GM19025 (cell line): ENCODE measurements around the gene DPH1.
"Not testable (repeated sequence)": the region's sequence is repeated elsewhere in the genome, so short reads cannot be mapped to it uniquely, and the experiment has no call there.

Experiments used
- ATAC-seq: cut with Tn5 transposase; IDR thresholded peaks from one replicate; pipeline ENCODE4 v1.9.1; 2021; ENCODE audit warnings: mild to moderate bottlenecking, low read depth, moderate library complexity; ENCODE audit not compliant: unreplicated experiment

DPH1 gene

GRCh38 chr17:2004435-2004952, 25.5 kb upstream of the DPH1 start:
- ATAC-seq: no peak

DNA sequence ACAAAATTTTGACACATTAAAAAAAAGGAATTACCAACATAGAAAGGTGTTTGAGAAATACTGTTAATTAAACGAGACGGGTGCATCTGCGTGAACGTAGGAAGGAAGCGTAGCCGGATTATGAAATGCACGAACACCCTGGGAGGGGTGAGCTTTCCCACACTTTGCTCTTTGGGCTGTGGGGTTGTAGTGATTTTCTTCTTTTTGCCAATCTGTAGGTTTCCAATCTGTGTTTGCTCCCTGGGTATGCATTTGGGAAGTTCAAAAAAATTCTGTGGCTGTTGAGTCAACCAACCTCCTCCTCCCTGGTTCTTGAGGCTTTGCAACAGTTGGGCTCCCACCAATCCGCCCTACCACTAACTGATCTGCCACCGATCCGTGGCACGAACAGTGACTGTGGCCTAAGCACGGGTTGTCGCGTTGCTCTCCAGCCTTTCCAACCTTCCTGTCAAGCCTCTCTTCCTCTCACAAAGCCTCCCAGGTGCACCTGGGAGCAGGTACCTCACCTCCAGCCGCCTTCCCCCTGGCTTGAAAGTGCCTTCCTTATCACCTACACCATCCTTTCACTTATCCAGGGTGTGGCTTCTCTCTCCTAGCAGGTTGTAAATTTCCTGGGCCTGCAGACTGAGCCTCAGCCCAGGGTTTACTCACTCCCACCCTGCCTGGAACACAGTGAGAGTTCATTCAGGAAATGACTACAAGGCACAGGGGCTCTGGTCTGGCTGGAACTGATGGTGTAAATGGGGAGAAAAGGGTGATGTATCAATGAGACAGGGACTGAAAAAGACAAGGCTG, 21.4 kb upstream of the DPH1 start:
- no peak for ATAC-seq

- ATAC-seq: no peak
These were observed 20.2 kb upstream of the DPH1 start for GRCh38 chr17:2009737-2010136.

DNA sequence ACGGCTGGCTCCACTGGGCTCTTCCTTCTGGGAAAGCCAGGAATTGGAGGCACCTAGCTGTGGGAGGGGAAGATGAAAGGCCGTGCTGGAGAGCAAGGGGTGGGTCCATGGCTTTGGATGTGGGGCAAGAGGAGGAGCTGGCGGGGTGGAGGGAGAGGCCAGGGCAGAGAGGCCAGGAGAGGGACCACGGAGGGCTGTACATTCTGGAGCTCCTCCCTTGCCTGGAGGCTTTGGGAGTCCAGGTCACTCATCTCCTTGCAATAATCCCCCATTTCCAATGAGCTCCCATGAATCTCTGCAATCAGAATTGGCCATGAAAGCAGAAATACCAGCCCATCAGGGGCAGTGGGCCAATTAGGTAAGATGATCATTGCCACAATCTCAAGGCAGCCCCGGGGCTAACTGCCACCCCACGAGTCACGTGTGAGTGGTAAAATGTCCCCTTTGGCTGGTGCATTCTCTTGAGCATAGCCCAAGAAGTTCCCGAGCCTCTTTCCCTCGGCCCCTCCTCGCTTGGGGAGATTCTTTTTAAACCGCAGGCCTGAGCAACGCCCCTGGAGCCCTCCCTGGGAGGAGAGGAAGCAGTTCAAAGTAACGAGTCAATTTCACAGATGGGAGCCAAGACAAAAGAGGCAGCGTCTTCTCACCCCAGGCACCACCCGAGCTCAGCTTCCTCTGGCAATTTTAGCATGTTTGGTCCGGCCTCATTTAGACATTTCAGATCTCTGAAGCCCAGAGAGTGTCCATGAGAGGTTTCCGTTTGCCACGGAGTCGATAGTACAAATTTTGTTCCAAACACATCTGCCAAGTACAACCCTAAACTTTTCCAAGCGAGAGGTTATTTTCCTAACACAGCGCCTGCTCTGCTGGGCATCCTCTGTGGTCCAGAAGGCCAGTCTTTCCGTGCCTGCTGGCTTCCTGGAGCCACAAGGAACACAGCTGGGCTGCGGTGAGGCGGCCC, 18.3 kb upstream of the DPH1 start:
- no peak for ATAC-seq

DNA sequence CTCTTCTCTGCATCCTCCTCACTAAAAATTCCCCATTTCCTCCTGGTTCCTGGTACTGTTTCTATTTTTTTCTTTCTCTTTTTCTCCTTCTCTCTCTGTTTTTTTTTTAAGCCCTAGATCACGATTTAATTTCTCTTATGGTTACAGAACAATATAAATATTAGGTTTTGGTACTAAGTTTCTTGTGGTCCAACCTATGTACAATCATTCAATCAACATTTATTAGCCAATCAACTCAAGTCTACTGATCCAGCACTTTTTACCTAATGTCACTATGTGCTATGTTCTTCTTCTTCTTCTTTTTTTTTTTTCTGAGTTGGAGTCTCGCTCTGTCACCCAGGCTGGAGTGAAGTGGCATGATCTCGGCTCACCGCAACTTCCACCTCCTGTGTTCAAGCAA, 17.5 kb upstream of the DPH1 start:
- ATAC-seq: no peak

GRCh38 chr17:2013220-2013993, 16.5 kb upstream of the DPH1 start:
- not testable (repeated sequence) for ATAC-seq

GRCh38 chr17:2013994-2014317, 16.0 kb upstream of the DPH1 start:
- no peak for ATAC-seq

- ATAC-seq: no peak
These were observed 14.6 kb upstream of the DPH1 start for GRCh38 chr17:2015314-2015713.

DNA sequence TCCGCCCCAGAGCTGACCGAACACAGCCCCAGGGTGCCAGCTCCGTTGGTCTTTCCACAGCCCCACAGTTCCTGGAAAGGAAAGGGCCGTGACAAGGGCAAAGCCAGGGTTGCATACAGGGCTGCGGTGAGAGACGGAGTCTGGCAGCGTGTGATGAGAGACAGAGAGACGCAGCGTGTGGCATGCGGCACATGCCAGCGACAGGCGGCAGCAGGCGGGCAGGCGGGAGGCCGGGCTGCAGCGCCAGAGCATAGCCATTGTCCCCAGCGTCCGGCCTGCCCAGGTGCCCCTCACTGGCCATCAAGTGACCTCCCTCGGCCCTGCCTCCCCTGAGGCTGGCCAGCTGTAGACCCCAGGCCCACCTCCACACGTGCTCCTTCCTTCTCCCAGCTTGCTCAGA, 13.5 kb upstream of the DPH1 start:
- ATAC-seq: no peak

DNA sequence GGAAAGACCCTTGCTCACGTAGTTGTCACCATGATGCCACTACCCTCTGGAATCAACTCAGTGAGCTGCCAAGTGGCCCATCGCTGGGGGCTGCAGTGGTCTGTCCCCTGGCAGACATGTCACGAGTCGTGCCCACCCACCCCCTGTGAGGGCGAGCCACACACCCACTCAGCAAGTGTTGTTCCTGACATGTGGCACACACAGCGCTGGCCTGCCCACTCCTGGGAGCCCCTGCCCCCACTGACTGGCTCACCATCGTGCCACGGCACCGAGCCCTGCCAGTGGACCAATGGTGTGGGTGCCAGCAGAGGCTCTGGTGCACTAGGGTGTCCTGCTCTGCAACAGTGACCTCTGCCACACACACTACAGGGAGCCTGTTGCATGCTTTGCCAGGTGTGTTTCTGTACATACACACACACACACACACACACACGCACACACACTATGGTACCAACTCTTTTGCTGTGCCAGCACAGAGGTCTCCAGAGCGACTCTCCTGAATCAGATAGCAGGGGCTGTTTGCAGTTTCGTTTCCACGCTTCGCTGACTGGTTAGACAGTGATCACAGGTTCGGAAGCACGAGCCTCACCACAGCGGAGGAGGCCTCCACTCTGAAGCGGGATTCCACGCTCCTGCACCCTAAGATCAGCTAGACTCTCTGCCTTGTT, 12.5 kb upstream of the DPH1 start:
- ATAC-seq: no peak

- ATAC-seq: no peak
These were observed 11.0 kb upstream of the DPH1 start for GRCh38 chr17:2018716-2019510.

DNA sequence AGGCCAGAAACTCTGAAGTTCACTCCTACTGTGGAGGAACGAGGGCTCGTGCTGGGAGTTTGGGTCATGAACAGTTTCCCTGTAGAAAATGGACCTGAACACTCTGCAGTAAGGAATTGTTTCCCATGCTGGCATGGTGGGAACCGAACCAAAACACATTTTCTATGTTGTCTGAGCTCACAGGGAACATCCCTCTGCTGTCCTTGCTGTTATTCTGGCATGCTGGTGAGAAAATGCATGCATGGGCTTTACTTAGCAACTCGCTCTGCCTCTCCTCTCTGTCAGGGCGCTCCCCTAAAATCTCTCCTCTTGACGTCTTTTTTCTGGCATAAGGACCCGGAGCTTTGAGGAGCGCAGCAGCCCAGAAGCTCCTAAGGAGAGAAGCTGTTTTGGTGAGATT, 10.2 kb upstream of the DPH1 start:
- ATAC-seq: no peak

- no peak for ATAC-seq
These were observed 9.2 kb upstream of the DPH1 start for GRCh38 chr17:2020721-2021120.

GRCh38 chr17:2022647-2023240, 7.2 kb upstream of the DPH1 start:
- ATAC-seq: no peak

DNA sequence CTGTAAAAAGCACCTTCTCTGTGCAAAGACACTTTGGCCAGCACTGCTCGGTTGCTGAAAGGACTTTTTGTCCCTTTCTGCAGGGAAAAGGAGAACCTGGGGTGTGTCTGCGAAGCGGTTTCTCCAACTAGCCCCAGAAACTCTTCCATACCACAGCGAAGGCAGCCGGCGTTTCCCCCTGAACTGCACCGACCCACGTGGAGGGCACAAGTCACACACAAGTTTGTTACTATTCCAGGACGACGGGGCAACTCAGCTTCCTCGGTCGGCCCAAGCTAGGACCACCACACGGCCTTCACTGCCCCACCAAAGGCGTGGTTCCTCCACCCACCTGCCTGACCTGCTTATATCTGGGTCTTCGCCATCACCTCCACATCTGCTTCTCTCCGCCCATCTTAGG, 6.7 kb upstream of the DPH1 start:
- ATAC-seq: no peak

DNA sequence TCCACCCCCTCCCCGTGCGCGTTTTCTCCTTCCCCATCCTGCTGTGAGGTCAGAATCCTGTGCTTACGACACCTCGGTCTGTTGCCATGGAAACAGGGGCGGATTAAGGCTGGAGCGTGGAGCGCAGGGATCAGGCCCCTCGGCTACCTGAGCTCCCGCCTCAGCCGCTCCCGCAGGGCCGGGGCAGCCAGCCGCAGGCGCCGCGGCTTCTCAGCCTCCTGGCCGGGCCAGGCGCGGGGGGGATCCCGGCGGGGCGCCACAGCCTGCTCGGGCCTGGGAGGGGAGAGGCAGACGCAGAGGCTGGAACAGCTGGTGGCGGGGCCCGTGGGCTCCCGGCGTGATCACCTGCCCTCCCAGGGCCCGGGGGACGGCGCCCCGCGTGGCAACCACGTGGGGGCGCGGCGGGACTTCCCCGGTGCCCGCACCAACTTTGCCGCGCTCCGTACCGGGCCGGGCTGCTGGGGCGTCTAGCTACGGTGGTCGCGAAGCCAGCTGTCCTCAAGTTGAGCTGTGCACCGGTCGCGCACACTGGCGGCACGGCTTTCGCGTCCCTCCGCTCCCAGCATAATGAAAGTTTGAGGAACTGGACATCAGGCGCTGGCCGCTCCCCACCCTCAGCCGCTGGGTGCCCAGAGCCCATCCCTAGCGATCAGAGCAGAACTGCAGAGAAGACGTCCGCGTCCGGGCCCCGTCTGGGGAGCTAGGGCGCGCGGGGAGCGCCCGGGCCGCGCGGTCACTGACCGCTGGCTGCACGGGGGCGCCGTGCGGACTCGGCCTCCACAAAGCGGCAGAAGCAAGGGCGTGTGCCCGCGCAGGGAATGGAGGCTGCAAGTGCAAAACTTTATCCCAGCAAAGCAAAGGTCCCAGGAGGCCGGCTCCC, 6.0 kb upstream of the DPH1 start:
- no peak for ATAC-seq

DNA sequence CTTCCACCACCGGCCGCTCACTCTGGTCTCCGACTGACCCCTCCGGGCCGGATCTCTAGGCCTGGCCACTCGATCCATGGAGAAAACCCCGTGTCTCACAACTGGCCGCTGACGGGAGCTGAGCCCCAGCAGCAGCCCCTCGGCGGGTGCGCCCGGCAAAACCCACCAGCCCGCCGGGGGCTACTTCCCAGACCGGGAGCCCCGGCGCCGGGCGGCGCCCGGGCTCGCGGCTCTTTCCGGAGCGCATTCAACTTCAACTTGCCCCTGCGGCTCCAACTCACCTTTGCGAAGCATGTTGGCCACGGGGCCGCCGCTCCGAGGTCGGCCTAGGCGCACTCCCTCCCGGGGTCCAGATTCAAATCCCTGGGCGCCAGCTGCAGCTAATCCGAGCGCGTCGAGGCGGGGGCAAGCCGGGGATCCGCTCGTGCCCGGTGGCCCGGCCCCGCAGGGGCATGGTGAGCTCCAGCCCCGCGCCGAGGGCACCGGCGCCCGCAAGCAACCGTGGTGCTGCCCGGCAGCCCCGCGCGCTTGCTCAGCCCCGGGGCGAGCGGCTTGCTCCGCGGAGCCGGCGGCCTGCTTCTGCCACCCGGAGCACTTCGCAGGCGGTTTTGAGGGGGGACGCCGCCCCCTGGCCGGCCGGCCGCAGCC, 5.3 kb upstream of the DPH1 start:
- no peak for ATAC-seq

GRCh38 chr17:2025220-2025621, 4.7 kb upstream of the DPH1 start, which contains the start of gene RTN4RL1:
TSS of gene RTN4RL1 (minus strand) at chr17:2025334. CDS start at chr17:2024865, 469 bp downstream.
- ATAC-seq: no peak
